GM12874 (cell line): ENCODE measurements around the gene ADGRG7.

Experiments
- CTCF ChIP-seq: IDR thresholded peaks from 2 replicates; pipeline ENCODE4 v1.5.1; 2011; ENCODE audit warnings: low read depth, mild to moderate bottlenecking, control low read depth, low read length, moderate library complexity; ENCODE audit not compliant: insufficient read depth

Gene ADGRG7

GRCh38 chr3:100586832-100587231 is 22.6 kb upstream of the ADGRG7 start:
- no peak for TF ChIP-seq CTCF

- no peak for TF ChIP-seq CTCF
Observed at GRCh38 chr3:100588251-100588650, 21.1 kb upstream of the ADGRG7 start.

GRCh38 chr3:100590114-100590839 is 19.1 kb upstream of the ADGRG7 start:
- peak; percentile 72 for TF ChIP-seq CTCF

- TF ChIP-seq CTCF = no peak
Observed at GRCh38 chr3:100590840-100591147, 18.6 kb upstream of the ADGRG7 start.

- no peak for TF ChIP-seq CTCF
Observed at GRCh38 chr3:100591411-100591810, 18.0 kb upstream of the ADGRG7 start.

- TF ChIP-seq CTCF = no peak
Observed at GRCh38 chr3:100600181-100601042, 9.0 kb upstream of the ADGRG7 start.

- no peak for TF ChIP-seq CTCF
Observed at GRCh38 chr3:100602506-100603444, 6.6 kb upstream of the ADGRG7 start.
